Adipocyte (in vitro differentiated cells): ENCODE results near the gene FBXL7.

Experiments
- DNase-seq: peaks from one replicate; pipeline ENCODE4 v3.0.0-alpha.2; 2015; ENCODE audit warnings: low read depth
- H3K27me3 ChIP-seq: replicated peaks from 2 replicates; pipeline ENCODE4 v1.7.0; 2013; ENCODE audit warnings: mild to moderate bottlenecking, low read length, moderate library complexity; ENCODE audit not compliant: control insufficient read depth, insufficient read depth
- H3K36me3 ChIP-seq: 2 replicates; pipeline ENCODE4 v1.7.0; 2013; ENCODE audit warnings: low read length, mild to moderate bottlenecking, moderate library complexity; ENCODE audit not compliant: control insufficient read depth, insufficient read depth, severe bottlenecking
- H3K4me1 ChIP-seq: 2 replicates; pipeline ENCODE4 v1.7.0; 2013; ENCODE audit warnings: mild to moderate bottlenecking, low read length, moderate library complexity; ENCODE audit not compliant: control insufficient read depth, insufficient read depth
- H3K4me3 ChIP-seq: 2 replicates; pipeline ENCODE4 v1.7.0; 2013; ENCODE audit warnings: mild to moderate bottlenecking, low read length, moderate library complexity
- H3K9ac ChIP-seq: 2 replicates; pipeline ENCODE4 v1.7.0; 2013; ENCODE audit warnings: mild to moderate bottlenecking, low read length, moderate library complexity
- H3K9me3 ChIP-seq: 2 replicates; pipeline ENCODE4 v1.7.0; 2013; ENCODE audit warnings: mild to moderate bottlenecking, low read length, moderate library complexity; ENCODE audit not compliant: control insufficient read depth

The FBXL7 gene

GRCh38 chr5:15932066-15932465, 432.1 kb downstream of the FBXL7 start:
- H3K27me3 ChIP-seq = no peaks in the 10 kb centered on the region
- H3K36me3 ChIP-seq = peaks cover 9% of the 10 kb centered on the region
- no peaks in the 10 kb centered on the region for H3K4me1 ChIP-seq
- H3K9ac ChIP-seq = no peak overlapping the region
- H3K9me3 ChIP-seq = no peaks in the 10 kb centered on the region
- DNase-seq = no peak
- no peak overlapping the region for H3K4me3 ChIP-seq

DNA sequence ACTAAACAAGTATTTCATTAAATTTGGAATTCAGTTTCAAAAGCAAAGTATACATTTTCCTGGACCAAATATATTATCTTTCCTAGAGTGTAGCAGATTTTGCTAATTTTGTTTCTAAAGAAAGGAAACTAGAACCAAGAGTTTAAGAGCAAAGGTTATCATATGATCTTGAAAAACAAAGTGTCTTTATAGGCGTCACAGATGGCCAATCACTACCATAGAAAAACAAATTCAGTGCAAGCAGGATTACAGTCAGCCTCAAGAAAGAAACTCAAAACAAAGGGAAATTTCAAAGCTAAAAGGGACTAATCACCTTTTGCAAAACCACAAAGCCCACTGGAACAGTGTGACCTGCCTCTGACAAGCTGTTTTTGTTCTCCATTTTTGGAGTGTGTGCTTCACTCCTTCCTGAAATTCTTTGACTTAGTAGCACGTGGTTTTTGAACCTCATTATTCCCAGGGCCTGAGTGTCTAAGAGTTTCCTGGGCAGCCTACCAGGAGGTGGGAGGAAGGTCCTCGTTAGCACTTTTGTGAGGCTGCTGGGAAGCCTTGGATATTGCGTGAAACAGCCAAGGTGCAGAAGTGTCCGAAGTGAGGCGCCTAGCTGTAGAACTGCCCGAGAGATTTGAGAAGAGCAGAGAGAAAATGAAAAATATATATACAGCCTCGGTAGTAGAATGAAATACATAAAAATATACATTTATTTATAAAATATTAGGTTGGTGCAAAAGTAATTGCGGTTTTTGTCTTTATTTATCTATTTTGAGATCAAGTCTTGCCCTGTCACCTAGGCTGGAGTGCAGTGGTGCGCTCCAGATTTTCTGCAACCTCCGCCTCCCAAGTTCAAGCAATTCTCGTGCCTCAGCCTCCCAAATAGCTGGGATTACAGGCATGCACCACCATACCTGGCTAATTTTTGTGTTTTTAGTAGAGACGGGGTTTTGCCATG, 433.6 kb downstream of the FBXL7 start:
- H3K4me3 ChIP-seq = no peak overlapping the region
- H3K27me3 ChIP-seq = no peaks in the 10 kb centered on the region
- no peaks in the 10 kb centered on the region for H3K4me1 ChIP-seq
- H3K9me3 ChIP-seq = no peaks in the 10 kb centered on the region
- no peak overlapping the region for H3K9ac ChIP-seq
- H3K36me3 ChIP-seq = peaks cover 17% of the 10 kb centered on the region
- no peak for DNase-seq

- H3K9me3 ChIP-seq = no peaks in the 10 kb centered on the region
- DNase-seq = no peak
- peaks cover 21% of the 10 kb centered on the region for H3K36me3 ChIP-seq
- H3K9ac ChIP-seq = no peak overlapping the region
- H3K4me1 ChIP-seq = peaks cover 3% of the 10 kb centered on the region
- H3K4me3 ChIP-seq = no peak overlapping the region
- H3K27me3 ChIP-seq = no peaks in the 10 kb centered on the region
These were observed 436.7 kb downstream of the FBXL7 start for GRCh38 chr5:15936505-15937245.

GRCh38 chr5:15937708-15938107, 437.7 kb downstream of the FBXL7 start:
- H3K4me1 ChIP-seq = peaks cover 3% of the 10 kb centered on the region
- no peaks in the 10 kb centered on the region for H3K27me3 ChIP-seq
- no peaks in the 10 kb centered on the region for H3K9me3 ChIP-seq
- peaks cover 21% of the 10 kb centered on the region for H3K36me3 ChIP-seq
- no peak overlapping the region for H3K9ac ChIP-seq
- H3K4me3 ChIP-seq = no peak overlapping the region
- no peak for DNase-seq

GRCh38 chr5:15938186-15938585, 438.2 kb downstream of the FBXL7 start:
- no peak for DNase-seq
- H3K9me3 ChIP-seq = no peaks in the 10 kb centered on the region
- H3K36me3 ChIP-seq = peaks cover 21% of the 10 kb centered on the region

DNA sequence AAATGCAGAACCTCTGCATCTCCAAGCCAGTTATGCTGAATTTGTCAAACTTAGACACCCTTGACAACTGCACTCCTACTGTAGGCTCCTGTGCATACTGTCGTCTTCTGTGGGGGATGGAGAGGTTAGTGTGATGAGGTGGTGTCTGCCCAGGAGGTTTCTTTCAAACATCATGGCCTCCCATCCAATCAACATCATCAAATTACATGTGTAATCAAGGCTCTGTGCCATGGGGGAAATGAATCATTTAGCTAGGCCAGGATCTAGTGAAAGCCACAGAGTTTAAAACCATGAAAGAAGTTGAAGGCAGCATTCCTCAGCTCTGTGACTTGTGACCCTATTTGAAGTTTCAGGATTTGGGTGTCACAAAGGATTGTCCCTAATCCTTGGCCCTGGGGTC, 439.0 kb downstream of the FBXL7 start:
- peak; percentile 35 for DNase-seq
- Histone ChIP-seq H3K9me3 (no peaks in the 10 kb centered on the region), H3K9ac (no peak overlapping the region), H3K27me3 (no peaks in the 10 kb centered on the region), H3K4me1 (peaks cover 3% of the 10 kb centered on the region), H3K36me3 (peaks cover 21% of the 10 kb centered on the region), H3K4me3 (no peak overlapping the region)

More at GRCh38 chr5:15938186-15938585, 438.2 kb downstream of the FBXL7 start:
- H3K9ac ChIP-seq = no peak overlapping the region
- H3K4me3 ChIP-seq = no peak overlapping the region
- H3K27me3 ChIP-seq = no peaks in the 10 kb centered on the region
- H3K4me1 ChIP-seq = peaks cover 3% of the 10 kb centered on the region

DNA sequence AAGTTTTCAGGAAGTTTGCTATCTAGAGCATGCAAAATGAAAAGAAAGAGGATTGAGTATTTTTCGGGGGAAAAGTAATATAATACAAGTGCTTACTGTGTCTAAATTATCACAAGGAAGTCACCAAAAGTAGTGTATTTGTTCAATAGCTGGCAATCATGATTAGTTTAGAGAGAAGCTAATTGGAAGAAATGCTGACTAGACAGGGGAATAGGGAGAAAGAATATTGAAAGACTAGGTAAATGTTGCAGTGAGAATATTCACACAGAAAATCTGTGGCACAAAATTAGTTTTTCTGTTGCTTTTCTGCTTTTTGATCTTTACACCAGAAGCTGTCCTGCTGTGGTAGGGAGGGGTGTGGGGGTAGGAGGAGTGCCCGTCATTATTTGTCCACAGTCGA, 440.9 kb downstream of the FBXL7 start:
- Histone ChIP-seq H3K9me3 (no peaks in the 10 kb centered on the region), H3K4me3 (no peak overlapping the region), H3K4me1 (peaks cover 3% of the 10 kb centered on the region), H3K27me3 (no peaks in the 10 kb centered on the region), H3K9ac (no peak overlapping the region), H3K36me3 (peaks cover 21% of the 10 kb centered on the region)
- no peak for DNase-seq

- Histone ChIP-seq H3K9me3 (no peaks in the 10 kb centered on the region), H3K27me3 (no peaks in the 10 kb centered on the region), H3K4me1 (peaks cover 12% of the 10 kb centered on the region), H3K9ac (no peak overlapping the region), H3K36me3 (peaks cover 4% of the 10 kb centered on the region), H3K4me3 (no peak overlapping the region)
- DNase-seq = peak; percentile 2
These were observed 443.5 kb downstream of the FBXL7 start for GRCh38 chr5:15943487-15943886.

DNA sequence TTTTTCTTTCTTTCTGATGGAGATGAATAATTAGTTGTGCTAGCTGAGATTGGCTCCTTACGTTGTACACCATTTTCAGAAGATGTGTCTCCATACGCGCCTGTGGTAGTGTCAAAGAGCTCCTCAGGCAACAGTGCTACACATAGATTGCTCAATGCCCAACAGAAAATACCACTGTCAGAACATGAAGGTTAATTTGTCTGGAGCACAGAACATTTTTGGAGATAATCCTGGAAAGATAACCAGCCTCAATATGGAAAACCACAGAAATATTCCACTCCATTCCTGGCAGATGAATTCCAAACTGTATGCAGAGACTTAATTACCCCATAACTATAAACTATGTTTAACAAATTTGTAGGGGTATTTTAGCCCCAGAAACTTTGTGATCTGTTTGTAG, 446.0 kb downstream of the FBXL7 start:
- Histone ChIP-seq H3K9ac (no peak overlapping the region), H3K4me1 (peaks cover 9% of the 10 kb centered on the region), H3K9me3 (no peaks in the 10 kb centered on the region), H3K36me3 (peaks cover 9% of the 10 kb centered on the region), H3K27me3 (no peaks in the 10 kb centered on the region), H3K4me3 (no peak overlapping the region)
- peak; percentile 13 for DNase-seq

- Histone ChIP-seq H3K36me3 (peaks cover 9% of the 10 kb centered on the region), H3K4me1 (peaks cover 9% of the 10 kb centered on the region), H3K9me3 (no peaks in the 10 kb centered on the region), H3K27me3 (no peaks in the 10 kb centered on the region), H3K9ac (no peak overlapping the region), H3K4me3 (no peak overlapping the region)
- no peak for DNase-seq
These were observed 448.2 kb downstream of the FBXL7 start for GRCh38 chr5:15948190-15948589.

GRCh38 chr5:15951126-15951525, 451.1 kb downstream of the FBXL7 start:
- Histone ChIP-seq H3K9ac (no peak overlapping the region), H3K36me3 (peaks cover 9% of the 10 kb centered on the region), H3K9me3 (no peaks in the 10 kb centered on the region), H3K4me1 (peaks cover 6% of the 10 kb centered on the region), H3K27me3 (no peaks in the 10 kb centered on the region), H3K4me3 (no peak overlapping the region)
- no peak for DNase-seq
